GM12875 (cell line): ENCODE measurements around the gene IRAK2.

ENCODE experiments used
- H3K4me3 ChIP-seq: one replicate; pipeline ENCODE4 v1.5.1; 2011; ENCODE audit warnings: low read depth, low read length, control low read depth
- CTCF ChIP-seq: IDR thresholded peaks from 2 replicates; pipeline ENCODE4 v1.5.1; 2011; ENCODE audit warnings: low read depth, mild to moderate bottlenecking, control low read depth, inconsistent platforms, low read length, moderate library complexity, borderline replicate concordance; ENCODE audit not compliant: insufficient read depth

Gene IRAK2

GRCh38 chr3:10284496-10284895 is 119.8 kb downstream of the IRAK2 start:
- no peak overlapping the region for H3K4me3 ChIP-seq
- no peak for TF ChIP-seq CTCF

GRCh38 chr3:10285272-10286132 is 120.8 kb downstream of the IRAK2 start:
- no peak overlapping the region for H3K4me3 ChIP-seq
- TF ChIP-seq CTCF: no peak

GRCh38 chr3:10286133-10286524 is 121.4 kb downstream of the IRAK2 start:
- TF ChIP-seq CTCF: no peak
- no peak overlapping the region for H3K4me3 ChIP-seq

GRCh38 chr3:10286596-10287295 is 122.0 kb downstream of the IRAK2 start:
- no peak overlapping the region for H3K4me3 ChIP-seq
- TF ChIP-seq CTCF: peak; percentile 52; the same call in 1 of the 2 replicates

- H3K4me3 ChIP-seq: no peak overlapping the region
- no peak for TF ChIP-seq CTCF
Measured at GRCh38 chr3:10287936-10288574, 123.3 kb downstream of the IRAK2 start.

GRCh38 chr3:10288575-10288960 is 123.8 kb downstream of the IRAK2 start:
- H3K4me3 ChIP-seq: no peak overlapping the region
- TF ChIP-seq CTCF: no peak

GRCh38 chr3:10289077-10289476 is 124.4 kb downstream of the IRAK2 start:
- TF ChIP-seq CTCF: no peak
- no peak overlapping the region for H3K4me3 ChIP-seq
